Choroid plexus epithelial cell (primary cell): ENCODE measurements around the gene DYNC2I2.
"Not testable (repeated sequence)": the region's sequence is repeated elsewhere in the genome, so short reads cannot be mapped to it uniquely, and the experiment has no call there.

Experiments used
- DNase-seq: peaks from one replicate; pipeline ENCODE4 v3.0.0-alpha.2; 2010; ENCODE audit warnings: low read depth
- H3K4me3 ChIP-seq: 2 replicates; pipeline ENCODE4 v1.5.1; 2011; ENCODE audit warnings: low read depth, mild to moderate bottlenecking, control low read depth, low read length, moderate library complexity
- TF ChIP-seq, protein P1 (sequence below): conservative IDR thresholded peaks from 2 replicates; pipeline ENCODE4 v1.5.1; 2011; ENCODE audit warnings: low read depth, mild to moderate bottlenecking, control low read depth, inconsistent platforms, low read length, moderate library complexity

DYNC2I2 gene

GRCh38 chr9:128702445-128702948, 45.9 kb upstream of the DYNC2I2 start, which contains the start of gene PKN3:
Gene PKN3, plus strand, starts transcription at chr9:128702503. Its CDS starts 413 bp downstream, at chr9:128702916.
- DNase-seq, result peak; percentile 69
- peak within 1 kb of the TSS; percentile 66 for H3K4me3 ChIP-seq
- TF ChIP-seq, protein P1, sequence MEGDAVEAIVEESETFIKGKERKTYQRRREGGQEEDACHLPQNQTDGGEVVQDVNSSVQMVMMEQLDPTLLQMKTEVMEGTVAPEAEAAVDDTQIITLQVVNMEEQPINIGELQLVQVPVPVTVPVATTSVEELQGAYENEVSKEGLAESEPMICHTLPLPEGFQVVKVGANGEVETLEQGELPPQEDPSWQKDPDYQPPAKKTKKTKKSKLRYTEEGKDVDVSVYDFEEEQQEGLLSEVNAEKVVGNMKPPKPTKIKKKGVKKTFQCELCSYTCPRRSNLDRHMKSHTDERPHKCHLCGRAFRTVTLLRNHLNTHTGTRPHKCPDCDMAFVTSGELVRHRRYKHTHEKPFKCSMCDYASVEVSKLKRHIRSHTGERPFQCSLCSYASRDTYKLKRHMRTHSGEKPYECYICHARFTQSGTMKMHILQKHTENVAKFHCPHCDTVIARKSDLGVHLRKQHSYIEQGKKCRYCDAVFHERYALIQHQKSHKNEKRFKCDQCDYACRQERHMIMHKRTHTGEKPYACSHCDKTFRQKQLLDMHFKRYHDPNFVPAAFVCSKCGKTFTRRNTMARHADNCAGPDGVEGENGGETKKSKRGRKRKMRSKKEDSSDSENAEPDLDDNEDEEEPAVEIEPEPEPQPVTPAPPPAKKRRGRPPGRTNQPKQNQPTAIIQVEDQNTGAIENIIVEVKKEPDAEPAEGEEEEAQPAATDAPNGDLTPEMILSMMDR, result peak; percentile 77

DNA sequence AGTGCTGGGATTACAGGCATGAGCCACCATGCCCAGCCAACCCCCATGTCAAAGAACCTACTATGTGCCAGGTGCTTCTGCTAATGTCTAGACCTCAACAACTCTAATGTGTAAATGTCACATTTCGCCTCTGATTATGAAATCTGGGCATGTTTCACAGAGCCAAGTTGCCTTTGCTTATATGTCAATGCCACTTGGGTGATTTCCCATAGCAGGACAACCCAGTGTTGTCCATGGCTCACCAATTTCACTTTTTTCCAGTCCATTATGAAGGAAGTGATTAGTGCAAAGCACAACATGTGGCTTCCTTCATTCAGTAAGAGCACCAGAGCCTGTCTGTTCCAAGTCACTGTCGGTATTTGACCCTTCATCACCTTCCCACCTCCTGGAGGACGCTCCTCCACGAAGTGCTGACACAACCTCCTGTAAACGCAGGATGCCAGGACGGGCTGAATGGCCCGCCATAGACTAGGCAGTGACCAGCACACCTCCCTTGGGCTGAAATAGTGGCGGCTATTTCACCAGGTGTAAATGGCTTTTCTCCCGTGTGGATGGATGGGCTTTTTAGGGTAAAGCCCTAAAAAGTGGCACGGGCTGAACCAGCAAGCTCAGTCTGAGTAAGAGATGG, 44.7 kb upstream of the DYNC2I2 start:
- DNase-seq, result no peak
- H3K4me3 ChIP-seq, result no peak overlapping the region
- TF ChIP-seq, protein P1, result no peak

GRCh38 chr9:128699096-128699795, 42.6 kb upstream of the DYNC2I2 start:
- H3K4me3 ChIP-seq, DNase-seq: not testable (repeated sequence)

- H3K4me3 ChIP-seq, result no peak overlapping the region
- DNase-seq, result no peak
- TF ChIP-seq, protein P1, result no peak
These were observed 40.5 kb upstream of the DYNC2I2 start for GRCh38 chr9:128696923-128697707.

GRCh38 chr9:128694344-128694743, 37.7 kb upstream of the DYNC2I2 start:
- TF ChIP-seq, protein P1, result no peak
- DNase-seq, result no peak

GRCh38 chr9:128693738-128694137, 37.1 kb upstream of the DYNC2I2 start:
- not testable (repeated sequence) for DNase-seq, H3K4me3 ChIP-seq

More at GRCh38 chr9:128694344-128694743, 37.7 kb upstream of the DYNC2I2 start:
- no peak overlapping the region for H3K4me3 ChIP-seq

DNA sequence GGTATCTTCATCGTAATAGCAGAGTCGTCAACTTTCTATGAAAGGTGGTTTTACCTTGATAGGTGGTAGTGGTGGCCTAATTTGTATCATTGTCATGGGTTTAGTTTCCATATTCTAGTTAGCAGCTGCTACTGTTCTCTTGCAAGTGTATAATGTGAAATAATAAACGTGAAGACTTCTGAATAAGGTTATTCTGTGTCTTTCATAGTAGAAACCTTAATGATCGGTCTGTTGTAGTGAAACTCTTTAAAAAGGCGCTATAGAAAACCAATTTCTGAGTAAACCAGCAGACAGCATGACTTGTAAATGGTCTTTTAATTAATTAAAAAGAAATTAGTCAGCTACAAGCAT, 34.0 kb upstream of the DYNC2I2 start:
- no peak for DNase-seq
- peak overlapping the region; percentile 80 for H3K4me3 ChIP-seq
- TF ChIP-seq, protein P1, result no peak
